GM23338 (cell line): ENCODE measurements around the gene CPD. TPM values are rescaled to one million over a fixed set of nuclear protein-coding genes. Genes with fewer than 3 reads are reported as not detected.

ENCODE experiments used
- ATAC-seq: fragments of 200-7000 bp; cut with Tn5 transposase; 3 replicates; pipeline ENCODE4 v1.9.1; 2020
- DNase-seq: peaks from one replicate; pipeline ENCODE4 v3.0.0-alpha.2; 2015; ENCODE audit warnings: low spot score
- H2AFZ ChIP-seq: fragments of 200-600 bp; sonication (generic); 2 replicates; pipeline ENCODE4 v1.8.0; 2016; ENCODE audit warnings: antibody characterized with exemption, mild to moderate bottlenecking, moderate library complexity
- H3F3A ChIP-seq: fragments of 200-600 bp; sonication (generic); replicated peaks from 2 replicates; pipeline ENCODE4 v1.8.0; 2017; ENCODE audit warnings: antibody characterized with exemption, mixed run types, low read depth
- H3K27ac ChIP-seq: fragments of 200-600 bp; sonication (generic); 2 replicates; pipeline ENCODE4 v1.6.1; 2016; ENCODE audit warnings: low read depth
- H3K27me3 ChIP-seq: fragments of 200-600 bp; sonication (generic); 2 replicates; pipeline ENCODE4 v1.8.0; 2016; ENCODE audit warnings: mild to moderate bottlenecking, mixed run types, moderate library complexity; ENCODE audit not compliant: insufficient read depth
- H3K36me3 ChIP-seq: fragments of 200-600 bp; sonication (generic); 2 replicates; pipeline ENCODE4 v1.8.0; 2016; ENCODE audit warnings: mild to moderate bottlenecking; ENCODE audit not compliant: insufficient read depth
- H3K4me1 ChIP-seq: fragments of 200-600 bp; sonication (generic); 2 replicates; pipeline ENCODE4 v1.8.0; 2016; ENCODE audit warnings: mild to moderate bottlenecking, moderate library complexity; ENCODE audit not compliant: insufficient read depth
- H3K4me2 ChIP-seq: fragments of 200-600 bp; sonication (generic); 2 replicates; pipeline ENCODE4 v1.7.1; 2017; ENCODE audit warnings: mixed run types
- H3K4me3 ChIP-seq: fragments of 200-600 bp; sonication (generic); 2 replicates; pipeline ENCODE4 v1.6.1; 2016; ENCODE audit warnings: mixed run types
- H3K79me2 ChIP-seq: fragments of 200-600 bp; sonication (generic); replicated peaks from 2 replicates; pipeline ENCODE4 v1.8.0; 2017; ENCODE audit warnings: mild to moderate bottlenecking; ENCODE audit not compliant: insufficient read depth
- H3K9me2 ChIP-seq: fragments of 200-600 bp; sonication (generic); 2 replicates; pipeline ENCODE4 v1.8.0; 2017; ENCODE audit not compliant: insufficient read depth
- H4K20me1 ChIP-seq: fragments of 200-600 bp; sonication (generic); replicated peaks from 2 replicates; pipeline ENCODE4 v1.8.0; 2017; ENCODE audit warnings: mild to moderate bottlenecking; ENCODE audit not compliant: insufficient read depth
- H3K27ac Mint-ChIP-seq: 2 replicates; pipeline ENCODE4 v1.8.0; 2020; ENCODE audit warnings: inconsistent platforms, mild to moderate bottlenecking, moderate library complexity, mixed read lengths
- H3K27me3 Mint-ChIP-seq: 3 replicates; pipeline ENCODE4 v1.8.0; 2022; ENCODE audit warnings: low read depth, mild to moderate bottlenecking, moderate library complexity, mixed read lengths, inconsistent platforms; ENCODE audit not compliant: insufficient read depth, poor library complexity
- H3K36me3 Mint-ChIP-seq: 3 replicates; pipeline ENCODE4 v1.8.0; 2021; ENCODE audit warnings: low read depth, mild to moderate bottlenecking, inconsistent platforms, moderate library complexity, mixed read lengths
- H3K4me1 Mint-ChIP-seq: 3 replicates; pipeline ENCODE4 v1.8.0; 2020; ENCODE audit warnings: mild to moderate bottlenecking, inconsistent platforms, mixed read lengths
- H3K4me3 Mint-ChIP-seq: 3 replicates; pipeline ENCODE4 v1.8.0; 2021; ENCODE audit warnings: moderate library complexity, mild to moderate bottlenecking, inconsistent platforms, mixed read lengths
- H3K9me3 Mint-ChIP-seq: 3 replicates; pipeline ENCODE4 v1.8.0; 2020; ENCODE audit warnings: moderate library complexity, mild to moderate bottlenecking, inconsistent platforms, mixed read lengths
- CREB1 ChIP-seq: fragments of 250-450 bp; sonication (Bioruptor Pico); IDR thresholded peaks from 2 replicates; pipeline ENCODE4 v1.5.0; 2020; ENCODE audit warnings: low read depth, mild to moderate bottlenecking, moderate library complexity
- CTCF ChIP-seq, 2 experiments: fragments of 200-600 bp in 1 of 2; sonication (generic) in 1 of 2; conservative IDR thresholded peaks; 2 replicates each; pipeline versions ENCODE4 v1.5.1 to v1.6.1; 2016 to 2017; ENCODE audit warnings: antibody characterized with exemption in 2 of 2, low read depth in 2 of 2, mild to moderate bottlenecking in 2 of 2, moderate library complexity in 1 of 2
- ETS1 ChIP-seq: IDR thresholded peaks from 2 replicates; pipeline ENCODE4 v1.6.1; 2016; ENCODE audit warnings: antibody characterized with exemption
- EZH2 ChIP-seq: fragments of 200-600 bp; sonication (generic); IDR thresholded peaks from one replicate; pipeline ENCODE4 v1.8.0; 2017; ENCODE audit warnings: antibody characterized with exemption, mild to moderate bottlenecking, low read depth; ENCODE audit not compliant: unreplicated experiment
- EZH2phosphoT487 ChIP-seq: fragments of 200-600 bp; sonication (generic); IDR thresholded peaks from one replicate; pipeline ENCODE4 v1.8.1; 2018; ENCODE audit warnings: antibody characterized with exemption; ENCODE audit not compliant: unreplicated experiment
- JUNB ChIP-seq: IDR thresholded peaks from one replicate; pipeline ENCODE4 v1.6.1; 2016; ENCODE audit warnings: antibody characterized with exemption; ENCODE audit not compliant: unreplicated experiment
- NANOG ChIP-seq: IDR thresholded peaks from 2 replicates; pipeline ENCODE4 v1.6.1; 2016; ENCODE audit warnings: antibody characterized with exemption, borderline replicate concordance
- POLR2AphosphoS5 ChIP-seq: IDR thresholded peaks from 2 replicates; pipeline ENCODE4 v1.6.1; 2016; ENCODE audit warnings: antibody characterized with exemption, low read depth
- REST ChIP-seq: IDR thresholded peaks from one replicate; pipeline ENCODE4 v1.6.1; 2018; ENCODE audit warnings: antibody characterized with exemption; ENCODE audit not compliant: unreplicated experiment
- STAT1 ChIP-seq: IDR thresholded peaks from one replicate; pipeline ENCODE4 v1.6.1; 2016; ENCODE audit warnings: antibody characterized with exemption; ENCODE audit not compliant: unreplicated experiment
- ZNF114 ChIP-seq: fragments of 250-450 bp; sonication (Bioruptor Pico); IDR thresholded peaks from 2 replicates; pipeline ENCODE4 v1.5.0; 2020; ENCODE audit warnings: mild to moderate bottlenecking, moderate library complexity
- ZNF331 ChIP-seq: fragments of 250-450 bp; sonication (Bioruptor Pico); IDR thresholded peaks from 2 replicates; pipeline ENCODE4 v1.5.0; 2020; ENCODE audit warnings: low read depth, mild to moderate bottlenecking, moderate library complexity
- ZNF462 ChIP-seq: fragments of 250-450 bp; sonication (Bioruptor Pico); IDR thresholded peaks from 2 replicates; pipeline ENCODE4 v1.5.0; 2020; ENCODE audit warnings: mild to moderate bottlenecking, moderate library complexity
- polyA plus RNA-seq: library from polyadenylated mRNA; unstranded; fragments of >200 nt; fragmentation: Nextera tagmentation; extraction: Ambion mirVana; gene quantifications from 2 replicates; pipeline ENCODE4 v1.2.1, GENCODE V29; 2016
- total RNA-seq: library from RNA; depleted of rRNA; stranded (reverse); fragments of >200 nt; shearing (Covaris generic); gene quantifications from 2 replicates; pipeline ENCODE4 v1.2.3, GENCODE V29; 2014

CPD gene
- total and polyA plus RNA-seq, 2 experiments from 2014 or later: 6.2 to 57.8 TPM

- no peak for TF ChIP-seq CREB1 (CRISPR knock-in tag)
- no peak for TF ChIP-seq ZNF331 (CRISPR knock-in tag)
- no peak for TF ChIP-seq ETS1
- TF ChIP-seq REST: no peak
- TF ChIP-seq ZNF462 (CRISPR knock-in tag): no peak
- no peak for TF ChIP-seq ZNF114 (CRISPR knock-in tag)
- TF ChIP-seq EZH2: no peak
- no peak for TF ChIP-seq EZH2phosphoT487
- no peak for TF ChIP-seq JUNB
- no peak for TF ChIP-seq NANOG
- TF ChIP-seq POLR2AphosphoS5: no peak
- no peak for TF ChIP-seq CTCF (conservative IDR thresholded peaks at IDR 0.05; ENCODE audit: low read depth in 2 of 2)
- no peak for TF ChIP-seq STAT1
- Mint-ChIP-seq H3K36me3 (peaks cover 4% of the 10 kb centered on the region; the same call in 2 of the 3 replicates), H3K9me3 (no peaks in the 10 kb centered on the region), H3K27me3 (no peaks in the 10 kb centered on the region), H3K27ac (no peak overlapping the region), H3K4me3 (no peak overlapping the region), H3K4me1 (peaks cover 14% of the 10 kb centered on the region)
- no peak overlapping the region for H3K27ac ChIP-seq
- no peaks in the 10 kb centered on the region for H3K27me3 ChIP-seq
- no peak overlapping the region for H3K4me2 ChIP-seq
- H3K36me3 ChIP-seq: no peaks in the 10 kb centered on the region
- H4K20me1 ChIP-seq: no peaks in the 10 kb centered on the region; the same call in 1 of the 2 replicates
- peaks cover 9% of the 10 kb centered on the region for H3K4me1 ChIP-seq
- ATAC-seq (no peak), DNase-seq (no peak)
- no peak overlapping the region for H3K4me3 ChIP-seq
- no peaks in the 10 kb centered on the region for H3K79me2 ChIP-seq
- H3K9me2 ChIP-seq: no peaks in the 10 kb centered on the region
- no peak overlapping the region for H2AFZ ChIP-seq
- no peaks in the 10 kb centered on the region for H3F3A ChIP-seq
Measured at GRCh38 chr17:30422171-30422570, 43.4 kb downstream of the CPD start.
